Measurements from ENCODE around the gene CATSPERD.

Gene CATSPERD

GRCh38 chr19:5703819-5704818 is 16.3 kb upstream of the CATSPERD start:
- no peak for DNase-seq (ENCODE audit: low read depth, low spot score)
- no peaks in the 10 kb centered on the region for H3K9me3 ChIP-seq (ENCODE audit: low read depth, low read length)
- TF ChIP-seq EZH2 (IDR thresholded peaks at IDR 0.05) (no peak), POLR2AphosphoS5 (IDR thresholded peaks at IDR 0.05; ENCODE audit: borderline replicate concordance, low read depth, low read length) (no peak), FOXP2 (optimal IDR thresholded peaks at IDR 0.05; ENCODE audit: control extremely low read depth, extremely low read length, insufficient read depth) (no peak)
- no peak overlapping the region for H3K27ac ChIP-seq
- H3K36me3 ChIP-seq (ENCODE audit: insufficient read depth, low read length): peaks cover 66% of the 10 kb centered on the region
- no peak overlapping the region for H3K4me3 ChIP-seq
- no peak overlapping the region for H3K9ac ChIP-seq (ENCODE audit: insufficient read length)

- no peak overlapping the region for H3K27ac ChIP-seq
- H3K36me3 ChIP-seq (ENCODE audit: insufficient read depth, low read length): peaks cover 68% of the 10 kb centered on the region
- DNase-seq (ENCODE audit: low read depth, low spot score): no peak
- no peak overlapping the region for H3K9ac ChIP-seq (ENCODE audit: insufficient read length)
- no peak overlapping the region for H3K4me3 ChIP-seq
- no peaks in the 10 kb centered on the region for H3K9me3 ChIP-seq (ENCODE audit: low read depth, low read length)
- TF ChIP-seq FOXP2 (optimal IDR thresholded peaks at IDR 0.05; ENCODE audit: control extremely low read depth, extremely low read length, insufficient read depth): no peak
- no peak for TF ChIP-seq EZH2 (IDR thresholded peaks at IDR 0.05)
- TF ChIP-seq POLR2AphosphoS5 (IDR thresholded peaks at IDR 0.05; ENCODE audit: borderline replicate concordance, low read depth, low read length): no peak
These were observed 14.9 kb upstream of the CATSPERD start for GRCh38 chr19:5705552-5705951.

- H3K36me3 ChIP-seq (ENCODE audit: insufficient read depth, low read length): peaks cover 75% of the 10 kb centered on the region
- TF ChIP-seq EZH2 (IDR thresholded peaks at IDR 0.05): no peak
- no peak for TF ChIP-seq POLR2AphosphoS5 (IDR thresholded peaks at IDR 0.05; ENCODE audit: borderline replicate concordance, low read depth, low read length)
- no peak for TF ChIP-seq FOXP2 (optimal IDR thresholded peaks at IDR 0.05; ENCODE audit: control extremely low read depth, extremely low read length, insufficient read depth)
- DNase-seq (ENCODE audit: low read depth, low spot score): no peak
These were observed 13.4 kb upstream of the CATSPERD start for GRCh38 chr19:5706876-5707573.

GRCh38 chr19:5707576-5708575 is 12.6 kb upstream of the CATSPERD start:
- no peak for TF ChIP-seq POLR2AphosphoS5 (IDR thresholded peaks at IDR 0.05; ENCODE audit: borderline replicate concordance, low read depth, low read length)
- TF ChIP-seq EZH2 (IDR thresholded peaks at IDR 0.05): no peak
- TF ChIP-seq FOXP2 (optimal IDR thresholded peaks at IDR 0.05; ENCODE audit: control extremely low read depth, extremely low read length, insufficient read depth): no peak
- Histone ChIP-seq H3K9me3 (ENCODE audit: low read depth, low read length) (no peaks in the 10 kb centered on the region), H3K36me3 (ENCODE audit: insufficient read depth, low read length) (peaks cover 83% of the 10 kb centered on the region), H3K4me3 (no peak overlapping the region), H3K27ac (no peak overlapping the region), H3K9ac (ENCODE audit: insufficient read length) (no peak overlapping the region)
- no peak for DNase-seq (ENCODE audit: low read depth, low spot score)

More at GRCh38 chr19:5706876-5707573, 13.4 kb upstream of the CATSPERD start:
- Histone ChIP-seq H3K4me3 (no peak overlapping the region), H3K27ac (no peak overlapping the region), H3K9me3 (ENCODE audit: low read depth, low read length) (no peaks in the 10 kb centered on the region), H3K9ac (ENCODE audit: insufficient read length) (no peak overlapping the region)

- TF ChIP-seq POLR2AphosphoS5 (IDR thresholded peaks at IDR 0.05; ENCODE audit: borderline replicate concordance, low read depth, low read length) (no peak), FOXP2 (optimal IDR thresholded peaks at IDR 0.05; ENCODE audit: control extremely low read depth, extremely low read length, insufficient read depth) (no peak), EZH2 (IDR thresholded peaks at IDR 0.05) (no peak)
- Histone ChIP-seq H3K9me3 (ENCODE audit: low read depth, low read length) (no peaks in the 10 kb centered on the region), H3K4me3 (no peak overlapping the region), H3K36me3 (ENCODE audit: insufficient read depth, low read length) (peaks cover 77% of the 10 kb centered on the region), H3K27ac (no peak overlapping the region), H3K9ac (ENCODE audit: insufficient read length) (no peak overlapping the region)
- DNase-seq (ENCODE audit: low read depth, low spot score): no peak
These were observed 9.4 kb upstream of the CATSPERD start for GRCh38 chr19:5711025-5711424.

- DNase-seq (ENCODE audit: low read depth, low spot score): no peak
- Histone ChIP-seq H3K9me3 (ENCODE audit: low read depth, low read length) (no peaks in the 10 kb centered on the region), H3K27ac (no peak overlapping the region), H3K36me3 (ENCODE audit: insufficient read depth, low read length) (peaks cover 77% of the 10 kb centered on the region), H3K9ac (ENCODE audit: insufficient read length) (no peak overlapping the region), H3K4me3 (no peak overlapping the region)
- no peak for TF ChIP-seq EZH2 (IDR thresholded peaks at IDR 0.05)
These were observed 8.7 kb upstream of the CATSPERD start for GRCh38 chr19:5711713-5712161.

- no peak overlapping the region for H3K4me3 ChIP-seq
- no peak overlapping the region for H3K27ac ChIP-seq
- no peak overlapping the region for H3K9ac ChIP-seq (ENCODE audit: insufficient read length)
- no peak for DNase-seq (ENCODE audit: low read depth, low spot score)
- no peaks in the 10 kb centered on the region for H3K9me3 ChIP-seq (ENCODE audit: low read depth, low read length)
- peaks cover 77% of the 10 kb centered on the region for H3K36me3 ChIP-seq (ENCODE audit: insufficient read depth, low read length)
- TF ChIP-seq POLR2AphosphoS5 (IDR thresholded peaks at IDR 0.05; ENCODE audit: borderline replicate concordance, low read depth, low read length) (no peak), FOXP2 (optimal IDR thresholded peaks at IDR 0.05; ENCODE audit: control extremely low read depth, extremely low read length, insufficient read depth) (no peak), EZH2 (IDR thresholded peaks at IDR 0.05) (no peak)
These were observed 7.2 kb upstream of the CATSPERD start for GRCh38 chr19:5713228-5713627.
